NCI-H2081 treated with DMSO at 0.1 percent for 48 hours (cell line): Measurements from ENCODE around the gene CFAP92.

ENCODE experiments used
- DNase-seq: peaks from one replicate; lab custom pipeline; 2025; lab: John Stamatoyannopoulos, UW

The CFAP92 gene

GRCh38 chr3:128983293-128984069, 10.4 kb downstream of the CFAP92 start:
- no peak for DNase-seq

- DNase-seq = no peak
These were observed 18.6 kb downstream of the CFAP92 start for GRCh38 chr3:128975276-128975675.

GRCh38 chr3:128973988-128974564, 19.8 kb downstream of the CFAP92 start:
- no peak for DNase-seq

GRCh38 chr3:128971421-128972100, 22.3 kb downstream of the CFAP92 start:
- no peak for DNase-seq

- DNase-seq = no peak
These were observed 23.2 kb downstream of the CFAP92 start for GRCh38 chr3:128970740-128971047.

- DNase-seq = no peak
These were observed 23.7 kb downstream of the CFAP92 start for GRCh38 chr3:128969993-128970739.

- DNase-seq = no peak
These were observed 26.0 kb downstream of the CFAP92 start for GRCh38 chr3:128967748-128968355.

- no peak for DNase-seq
These were observed 28.1 kb downstream of the CFAP92 start for GRCh38 chr3:128965818-128966217.

- DNase-seq = no peak
These were observed 28.6 kb downstream of the CFAP92 start for GRCh38 chr3:128965280-128965679.

GRCh38 chr3:128956440-128956839, 37.4 kb downstream of the CFAP92 start:
- no peak for DNase-seq

GRCh38 chr3:128950223-128950938, 43.5 kb downstream of the CFAP92 start:
- no peak for DNase-seq

- no peak for DNase-seq
These were observed 44.7 kb downstream of the CFAP92 start for GRCh38 chr3:128949158-128949557.

- DNase-seq = no peak
These were observed 47.5 kb downstream of the CFAP92 start for GRCh38 chr3:128946411-128946810.

GRCh38 chr3:128945878-128946175, 48.0 kb downstream of the CFAP92 start:
- no peak for DNase-seq

GRCh38 chr3:128945041-128945877, 48.6 kb downstream of the CFAP92 start:
- no peak for DNase-seq

- no peak for DNase-seq
These were observed 51.5 kb downstream of the CFAP92 start for GRCh38 chr3:128942161-128942952.

- DNase-seq = no peak
These were observed 53.6 kb downstream of the CFAP92 start for GRCh38 chr3:128940252-128940651.

GRCh38 chr3:128936341-128936740, 57.5 kb downstream of the CFAP92 start:
- DNase-seq = no peak

GRCh38 chr3:128935922-128936321, 58.0 kb downstream of the CFAP92 start:
- DNase-seq = no peak

- no peak for DNase-seq
These were observed 60.0 kb downstream of the CFAP92 start for GRCh38 chr3:128933922-128934253.
